ENCODE data around the gene RIMS1.

RIMS1 gene

DNA sequence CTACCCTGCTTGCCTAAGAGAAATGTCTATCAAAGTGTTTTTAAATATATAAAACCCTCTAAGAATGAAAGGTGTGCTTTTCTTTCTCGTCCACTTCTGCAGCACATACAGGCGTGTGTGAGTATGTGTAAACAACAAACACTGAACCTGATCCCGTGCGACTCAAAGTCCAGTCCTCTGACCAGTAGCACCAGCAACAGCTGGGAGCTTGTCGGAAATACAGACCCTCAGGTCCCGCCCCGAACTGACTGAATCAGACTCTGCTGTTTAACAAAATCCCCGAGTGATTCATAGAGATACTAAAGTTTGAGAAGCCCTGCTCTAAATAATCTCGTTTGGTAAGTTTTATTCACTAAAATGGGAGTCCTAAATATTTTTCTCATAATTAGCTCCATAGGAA lies 527.5 kb downstream of the RIMS1 start:
- WGBS, result 94% methylated on average over 9 of the region's 9 CpGs
- Histone ChIP-seq H3K27ac (ENCODE audit: low read depth, low read length) (no peak overlapping the region), H3K4me3 (ENCODE audit: low read length) (no peak overlapping the region), H3K9ac (ENCODE audit: low read depth, low read length) (no peak overlapping the region), H3K27me3 (ENCODE audit: insufficient read depth, low read length) (no peaks in the 10 kb centered on the region), H3K4me1 (ENCODE audit: insufficient read depth, low read length) (no peaks in the 10 kb centered on the region; the same call in 1 of the 2 replicates), H3K9me3 (ENCODE audit: insufficient read depth, low read depth, low read length) (no peaks in the 10 kb centered on the region), H3K36me3 (ENCODE audit: insufficient read depth, low read length) (no peaks in the 10 kb centered on the region)

GRCh38 chr6:72414657-72415056 lies 528.3 kb downstream of the RIMS1 start:
- Histone ChIP-seq H3K9me3 (ENCODE audit: insufficient read depth, low read depth, low read length) (no peaks in the 10 kb centered on the region), H3K27me3 (ENCODE audit: insufficient read depth, low read length) (no peaks in the 10 kb centered on the region), H3K36me3 (ENCODE audit: insufficient read depth, low read length) (no peaks in the 10 kb centered on the region), H3K4me3 (ENCODE audit: low read length) (no peak overlapping the region), H3K27ac (ENCODE audit: low read depth, low read length) (no peak overlapping the region), H3K9ac (ENCODE audit: low read depth, low read length) (no peak overlapping the region), H3K4me1 (ENCODE audit: insufficient read depth, low read length) (no peaks in the 10 kb centered on the region; the same call in 1 of the 2 replicates)
- WGBS, result 90% methylated on average over 3 of the region's 4 CpGs

- H3K9ac ChIP-seq (ENCODE audit: low read depth, low read length), result no peak overlapping the region
- no peaks in the 10 kb centered on the region for H3K27me3 ChIP-seq (ENCODE audit: insufficient read depth, low read length)
- no peak overlapping the region for H3K27ac ChIP-seq (ENCODE audit: low read depth, low read length)
- H3K9me3 ChIP-seq (ENCODE audit: insufficient read depth, low read depth, low read length), result no peaks in the 10 kb centered on the region
- H3K4me1 ChIP-seq (ENCODE audit: insufficient read depth, low read length), result no peaks in the 10 kb centered on the region; the same call in 1 of the 2 replicates
- no peaks in the 10 kb centered on the region for H3K36me3 ChIP-seq (ENCODE audit: insufficient read depth, low read length)
- WGBS, result 98% methylated on average over 4 of the region's 6 CpGs
- H3K4me3 ChIP-seq (ENCODE audit: low read length), result no peak overlapping the region
These were observed 530.6 kb downstream of the RIMS1 start for GRCh38 chr6:72416744-72417465.

DNA sequence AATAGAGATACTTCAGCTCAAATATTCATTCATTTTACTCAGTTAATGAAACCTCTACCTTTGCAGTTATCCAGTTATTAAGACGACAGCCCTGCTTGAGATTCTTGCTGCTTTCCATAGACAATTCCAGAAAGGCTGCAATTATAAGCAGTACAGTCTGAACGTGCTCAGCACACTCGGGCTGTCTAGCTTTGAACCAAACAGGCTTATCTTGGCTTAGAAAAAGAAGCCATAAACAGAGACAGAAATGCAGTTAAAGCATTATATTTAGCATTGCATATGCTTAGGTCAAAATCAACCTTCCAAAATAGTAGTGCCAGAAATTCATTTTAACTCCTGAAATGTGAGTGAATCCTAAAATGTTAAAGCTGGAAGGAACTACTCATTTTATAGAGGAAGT lies 531.4 kb downstream of the RIMS1 start:
- Histone ChIP-seq H3K9ac (ENCODE audit: low read depth, low read length) (no peak overlapping the region), H3K36me3 (ENCODE audit: insufficient read depth, low read length) (no peaks in the 10 kb centered on the region)

GRCh38 chr6:72418495-72418894 lies 532.1 kb downstream of the RIMS1 start:
- Histone ChIP-seq H3K4me3 (ENCODE audit: low read length) (no peak overlapping the region), H3K27ac (ENCODE audit: low read depth, low read length) (no peak overlapping the region), H3K36me3 (ENCODE audit: insufficient read depth, low read length) (no peaks in the 10 kb centered on the region), H3K4me1 (ENCODE audit: insufficient read depth, low read length) (no peaks in the 10 kb centered on the region), H3K9me3 (ENCODE audit: insufficient read depth, low read depth, low read length) (no peaks in the 10 kb centered on the region), H3K9ac (ENCODE audit: low read depth, low read length) (no peak overlapping the region), H3K27me3 (ENCODE audit: insufficient read depth, low read length) (no peaks in the 10 kb centered on the region)
- 84% methylated on average over 5 of the region's 5 CpGs for WGBS

More for the DNA sequence above, 531.4 kb downstream of the RIMS1 start:
- no peaks in the 10 kb centered on the region for H3K4me1 ChIP-seq (ENCODE audit: insufficient read depth, low read length)
- H3K27ac ChIP-seq (ENCODE audit: low read depth, low read length), result no peak overlapping the region
- no peak overlapping the region for H3K4me3 ChIP-seq (ENCODE audit: low read length)
- no peaks in the 10 kb centered on the region for H3K27me3 ChIP-seq (ENCODE audit: insufficient read depth, low read length)
- WGBS, result 90% methylated on average over 3 of the region's 3 CpGs
- H3K9me3 ChIP-seq (ENCODE audit: insufficient read depth, low read depth, low read length), result no peaks in the 10 kb centered on the region

DNA sequence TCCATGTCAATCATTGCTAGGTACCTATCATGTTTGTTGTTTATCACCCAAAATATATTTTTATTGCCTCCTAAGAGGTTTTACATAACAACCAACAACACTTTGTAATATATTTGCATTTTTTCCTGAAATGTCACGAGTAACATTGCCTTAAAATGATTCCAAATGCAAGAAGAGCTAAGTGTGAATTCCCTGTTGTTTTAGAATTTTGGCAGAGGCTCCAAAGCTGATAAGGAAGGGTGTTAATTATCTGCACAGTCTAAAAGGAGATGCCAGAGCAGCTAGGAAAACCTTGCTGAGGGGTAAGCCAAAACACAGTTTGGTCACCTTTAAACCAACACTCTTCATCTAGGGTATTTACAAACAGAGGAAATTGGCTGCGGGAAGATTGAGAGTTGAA lies 533.6 kb downstream of the RIMS1 start:
- H3K4me1 ChIP-seq (ENCODE audit: insufficient read depth, low read length), result no peaks in the 10 kb centered on the region
- H3K9me3 ChIP-seq (ENCODE audit: insufficient read depth, low read depth, low read length), result no peaks in the 10 kb centered on the region
- WGBS, result 85% methylated on average over 2 of the region's 2 CpGs

GRCh38 chr6:72420409-72420808 lies 534.1 kb downstream of the RIMS1 start:
- Histone ChIP-seq H3K4me3 (ENCODE audit: low read length) (no peak overlapping the region), H3K36me3 (ENCODE audit: insufficient read depth, low read length) (no peaks in the 10 kb centered on the region), H3K27me3 (ENCODE audit: insufficient read depth, low read length) (no peaks in the 10 kb centered on the region), H3K27ac (ENCODE audit: low read depth, low read length) (no peak overlapping the region), H3K9ac (ENCODE audit: low read depth, low read length) (no peak overlapping the region), H3K9me3 (ENCODE audit: insufficient read depth, low read depth, low read length) (no peaks in the 10 kb centered on the region), H3K4me1 (ENCODE audit: insufficient read depth, low read length) (no peaks in the 10 kb centered on the region)
- 89% methylated on average over 3 of the region's 3 CpGs for WGBS

More for the DNA sequence above, 533.6 kb downstream of the RIMS1 start:
- Histone ChIP-seq H3K27me3 (ENCODE audit: insufficient read depth, low read length) (no peaks in the 10 kb centered on the region), H3K4me3 (ENCODE audit: low read length) (no peak overlapping the region), H3K9ac (ENCODE audit: low read depth, low read length) (no peak overlapping the region), H3K36me3 (ENCODE audit: insufficient read depth, low read length) (no peaks in the 10 kb centered on the region), H3K27ac (ENCODE audit: low read depth, low read length) (no peak overlapping the region)

DNA sequence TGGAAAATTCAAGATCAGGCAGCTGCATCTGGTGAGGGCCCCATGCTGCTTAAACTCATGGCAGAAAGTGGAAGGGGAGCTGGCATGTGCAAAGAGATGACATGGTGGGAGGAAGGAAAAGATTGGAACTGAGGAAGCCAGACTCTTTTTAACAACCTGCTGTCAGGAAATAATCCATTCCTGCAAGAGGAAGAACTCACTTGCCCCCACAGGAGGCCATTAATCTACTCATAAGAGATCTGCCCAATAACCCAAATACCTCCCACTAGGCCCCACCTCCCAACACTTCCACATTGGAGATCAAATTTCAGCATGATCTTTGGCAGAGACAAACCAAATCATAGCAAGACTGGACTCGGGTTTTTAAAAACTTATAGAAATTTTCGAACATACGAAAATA lies 535.0 kb downstream of the RIMS1 start:
- Histone ChIP-seq H3K9me3 (ENCODE audit: insufficient read depth, low read depth, low read length) (no peaks in the 10 kb centered on the region), H3K27me3 (ENCODE audit: insufficient read depth, low read length) (no peaks in the 10 kb centered on the region), H3K9ac (ENCODE audit: low read depth, low read length) (no peak overlapping the region), H3K27ac (ENCODE audit: low read depth, low read length) (no peak overlapping the region), H3K36me3 (ENCODE audit: insufficient read depth, low read length) (no peaks in the 10 kb centered on the region), H3K4me3 (ENCODE audit: low read length) (no peak overlapping the region), H3K4me1 (ENCODE audit: insufficient read depth, low read length) (no peaks in the 10 kb centered on the region)
- 100% methylated on average over 2 of the region's 3 CpGs for WGBS

- H3K27ac ChIP-seq (ENCODE audit: low read depth, low read length), result no peak overlapping the region
- no peaks in the 10 kb centered on the region for H3K9me3 ChIP-seq (ENCODE audit: insufficient read depth, low read depth, low read length)
- H3K27me3 ChIP-seq (ENCODE audit: insufficient read depth, low read length), result no peaks in the 10 kb centered on the region
- H3K9ac ChIP-seq (ENCODE audit: low read depth, low read length), result no peak overlapping the region
- WGBS, result 97% methylated on average over 1 of the region's 1 CpG
- no peaks in the 10 kb centered on the region for H3K36me3 ChIP-seq (ENCODE audit: insufficient read depth, low read length)
- no peak overlapping the region for H3K4me3 ChIP-seq (ENCODE audit: low read length)
- H3K4me1 ChIP-seq (ENCODE audit: insufficient read depth, low read length), result no peaks in the 10 kb centered on the region
These were observed 535.8 kb downstream of the RIMS1 start for GRCh38 chr6:72422171-72422570.

- no peak overlapping the region for H3K4me3 ChIP-seq (ENCODE audit: low read length)
- no peaks in the 10 kb centered on the region for H3K9me3 ChIP-seq (ENCODE audit: insufficient read depth, low read depth, low read length)
- H3K27me3 ChIP-seq (ENCODE audit: insufficient read depth, low read length), result no peaks in the 10 kb centered on the region
- H3K9ac ChIP-seq (ENCODE audit: low read depth, low read length), result no peak overlapping the region
- H3K4me1 ChIP-seq (ENCODE audit: insufficient read depth, low read length), result no peaks in the 10 kb centered on the region
- H3K27ac ChIP-seq (ENCODE audit: low read depth, low read length), result no peak overlapping the region
- 71% methylated on average over 1 of the region's 1 CpG for WGBS
- H3K36me3 ChIP-seq (ENCODE audit: insufficient read depth, low read length), result no peaks in the 10 kb centered on the region
These were observed 538.1 kb downstream of the RIMS1 start for GRCh38 chr6:72424476-72424875.

GRCh38 chr6:72425003-72425681 lies 538.8 kb downstream of the RIMS1 start:
- H3K4me1 ChIP-seq (ENCODE audit: insufficient read depth, low read length), result no peaks in the 10 kb centered on the region
- H3K9ac ChIP-seq (ENCODE audit: low read depth, low read length), result no peak overlapping the region
- no peaks in the 10 kb centered on the region for H3K27me3 ChIP-seq (ENCODE audit: insufficient read depth, low read length)
- no peak overlapping the region for H3K4me3 ChIP-seq (ENCODE audit: low read length)
- no peaks in the 10 kb centered on the region for H3K36me3 ChIP-seq (ENCODE audit: insufficient read depth, low read length)
- H3K9me3 ChIP-seq (ENCODE audit: insufficient read depth, low read depth, low read length), result no peaks in the 10 kb centered on the region
- H3K27ac ChIP-seq (ENCODE audit: low read depth, low read length), result no peak overlapping the region
- 90% methylated on average over 4 of the region's 4 CpGs for WGBS
